AG10803 (cell line): ENCODE data around the gene NR2C2.
"Not testable (repeated sequence)": the region's sequence is repeated elsewhere in the genome, so short reads cannot be mapped to it uniquely, and the experiment has no call there.

Source experiments
- DNase-seq: peaks from one replicate; pipeline ENCODE4 v3.0.0; 2010; ENCODE audit warnings: low read depth
- H3K4me3 ChIP-seq: 2 replicates; pipeline ENCODE4 v1.5.1; 2011; ENCODE audit warnings: mild to moderate bottlenecking, low read length, control low read depth
- TF ChIP-seq, protein P1 (sequence below): conservative IDR thresholded peaks from 2 replicates; pipeline ENCODE4 v1.5.1; 2011; ENCODE audit warnings: mild to moderate bottlenecking, low read length, control low read depth, inconsistent platforms

NR2C2 gene

DNA sequence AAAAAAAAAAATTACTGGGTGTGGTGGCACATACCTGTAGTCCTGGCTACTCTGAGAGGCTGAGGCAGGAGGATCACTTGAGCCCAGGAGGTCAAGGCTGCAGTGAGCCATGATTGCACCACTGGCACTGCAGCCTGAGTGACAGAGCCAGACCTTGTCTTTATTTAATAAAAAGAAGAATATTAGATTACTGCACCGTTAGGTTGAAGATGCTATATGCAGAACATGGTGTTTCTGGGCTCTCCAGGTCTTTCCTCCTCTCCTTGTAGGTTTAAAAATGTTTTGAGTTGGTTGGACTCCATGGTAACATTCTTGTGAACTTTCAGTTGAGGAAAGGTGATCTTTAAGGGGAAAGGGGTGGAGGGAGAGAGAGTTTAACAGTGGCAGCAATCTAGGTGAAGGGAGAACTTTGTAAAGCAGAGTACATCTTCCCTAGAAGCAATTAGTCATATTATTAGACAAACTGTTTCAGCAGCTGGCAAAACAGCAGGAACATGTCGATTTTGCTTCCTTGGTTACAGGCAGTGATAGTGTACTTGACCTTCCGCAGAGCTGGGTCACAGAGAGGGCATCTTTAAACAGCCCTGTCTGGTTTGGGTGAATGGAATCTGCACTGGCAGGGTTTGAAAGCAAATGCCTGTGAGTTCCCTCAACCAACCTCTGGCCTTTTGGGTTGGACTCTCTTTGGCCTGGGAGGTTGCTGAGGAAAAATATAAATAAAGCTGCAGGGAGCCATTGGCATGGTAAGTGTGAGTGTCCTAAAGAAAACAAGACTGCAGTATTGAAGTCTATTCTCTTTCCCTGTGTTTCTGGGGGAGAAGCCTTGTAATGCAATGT lies 42.8 kb downstream of the NR2C2 start:
- TF ChIP-seq, protein P1, sequence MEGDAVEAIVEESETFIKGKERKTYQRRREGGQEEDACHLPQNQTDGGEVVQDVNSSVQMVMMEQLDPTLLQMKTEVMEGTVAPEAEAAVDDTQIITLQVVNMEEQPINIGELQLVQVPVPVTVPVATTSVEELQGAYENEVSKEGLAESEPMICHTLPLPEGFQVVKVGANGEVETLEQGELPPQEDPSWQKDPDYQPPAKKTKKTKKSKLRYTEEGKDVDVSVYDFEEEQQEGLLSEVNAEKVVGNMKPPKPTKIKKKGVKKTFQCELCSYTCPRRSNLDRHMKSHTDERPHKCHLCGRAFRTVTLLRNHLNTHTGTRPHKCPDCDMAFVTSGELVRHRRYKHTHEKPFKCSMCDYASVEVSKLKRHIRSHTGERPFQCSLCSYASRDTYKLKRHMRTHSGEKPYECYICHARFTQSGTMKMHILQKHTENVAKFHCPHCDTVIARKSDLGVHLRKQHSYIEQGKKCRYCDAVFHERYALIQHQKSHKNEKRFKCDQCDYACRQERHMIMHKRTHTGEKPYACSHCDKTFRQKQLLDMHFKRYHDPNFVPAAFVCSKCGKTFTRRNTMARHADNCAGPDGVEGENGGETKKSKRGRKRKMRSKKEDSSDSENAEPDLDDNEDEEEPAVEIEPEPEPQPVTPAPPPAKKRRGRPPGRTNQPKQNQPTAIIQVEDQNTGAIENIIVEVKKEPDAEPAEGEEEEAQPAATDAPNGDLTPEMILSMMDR, result no peak
- DNase-seq, result peak; percentile 13
- no peak overlapping the region for H3K4me3 ChIP-seq

DNA sequence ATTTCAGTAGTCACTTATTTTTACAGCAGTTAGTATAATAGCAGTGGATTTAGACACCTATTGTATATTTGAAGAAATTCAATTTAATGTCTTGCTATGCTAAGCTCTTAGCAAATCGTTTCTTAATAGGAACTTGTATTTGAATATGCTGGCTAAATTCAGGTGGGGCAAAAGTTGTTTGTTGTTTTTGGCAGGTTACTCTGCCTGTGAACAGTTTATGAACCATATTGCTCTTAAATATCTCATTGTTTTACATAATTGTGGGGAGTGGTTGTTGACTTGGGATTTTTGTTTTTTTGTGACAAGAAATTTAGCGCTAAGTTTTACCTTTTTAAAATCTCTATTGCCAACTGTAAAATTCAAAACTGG lies 43.4 kb downstream of the NR2C2 start:
- no peak overlapping the region for H3K4me3 ChIP-seq
- no peak for DNase-seq
- TF ChIP-seq, protein P1, result no peak

- TF ChIP-seq, protein P1, result no peak
- H3K4me3 ChIP-seq, result no peak overlapping the region
- no peak for DNase-seq
These were observed 43.9 kb downstream of the NR2C2 start for GRCh38 chr3:14991151-14991742.

DNA sequence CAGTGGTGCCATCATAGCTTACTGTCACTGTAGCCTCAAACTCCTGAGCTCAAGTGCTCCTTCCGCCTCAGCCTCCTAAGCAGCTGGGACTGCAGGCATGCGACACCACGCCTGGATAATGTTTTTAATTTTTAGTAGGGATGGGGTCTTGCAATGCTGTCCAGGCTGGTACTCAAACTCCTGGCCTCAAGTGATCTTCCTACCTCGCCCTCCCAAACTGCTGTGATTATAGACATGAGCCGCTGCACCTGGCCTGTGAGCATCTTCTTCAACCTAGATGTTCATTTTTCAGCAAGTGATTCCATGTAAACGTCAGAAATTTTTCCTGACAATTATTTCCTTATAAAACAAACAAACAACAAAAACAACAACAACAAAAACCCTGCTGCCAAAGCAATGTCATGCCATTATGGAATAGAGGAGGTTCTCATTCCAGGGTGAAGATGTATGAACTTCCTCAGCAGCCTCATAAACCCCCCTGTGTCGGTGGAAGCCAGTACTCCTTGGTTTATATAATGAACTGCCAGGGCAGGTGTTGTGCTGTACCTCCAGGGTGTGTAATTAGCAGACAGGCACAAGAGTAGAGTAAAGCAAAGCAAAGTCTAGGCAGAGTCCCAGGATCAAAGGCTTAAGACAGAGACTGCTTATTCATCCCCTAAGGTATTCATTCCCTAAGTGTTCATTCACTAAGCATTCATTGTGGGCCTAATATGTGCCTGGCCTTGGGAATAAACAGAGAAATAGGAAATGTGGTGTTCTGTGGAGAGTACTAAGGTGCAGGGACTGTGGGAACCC lies 44.6 kb downstream of the NR2C2 start:
- TF ChIP-seq, protein P1, result no peak
- DNase-seq, result no peak
- no peak overlapping the region for H3K4me3 ChIP-seq

DNA sequence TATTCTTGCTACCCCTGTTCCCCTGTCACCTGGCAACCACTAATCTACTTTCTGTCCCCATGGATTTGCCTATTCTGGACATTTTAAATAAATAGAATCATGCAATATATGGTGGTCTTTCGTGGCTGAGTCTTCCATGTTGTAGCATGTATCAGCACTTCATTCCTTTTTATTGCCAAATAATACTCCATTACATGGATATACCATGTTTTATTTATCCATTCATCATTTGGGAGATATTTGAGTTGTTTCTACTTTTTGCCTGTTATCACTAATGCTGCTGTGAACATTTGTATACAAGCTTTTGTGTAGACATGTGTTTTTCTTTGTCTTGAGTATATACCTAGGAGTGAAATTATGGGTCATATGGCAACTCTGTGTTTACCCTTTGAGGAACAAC lies 50.6 kb downstream of the NR2C2 start:
- no peak overlapping the region for H3K4me3 ChIP-seq
- no peak for DNase-seq
- TF ChIP-seq, protein P1, result no peak

DNA sequence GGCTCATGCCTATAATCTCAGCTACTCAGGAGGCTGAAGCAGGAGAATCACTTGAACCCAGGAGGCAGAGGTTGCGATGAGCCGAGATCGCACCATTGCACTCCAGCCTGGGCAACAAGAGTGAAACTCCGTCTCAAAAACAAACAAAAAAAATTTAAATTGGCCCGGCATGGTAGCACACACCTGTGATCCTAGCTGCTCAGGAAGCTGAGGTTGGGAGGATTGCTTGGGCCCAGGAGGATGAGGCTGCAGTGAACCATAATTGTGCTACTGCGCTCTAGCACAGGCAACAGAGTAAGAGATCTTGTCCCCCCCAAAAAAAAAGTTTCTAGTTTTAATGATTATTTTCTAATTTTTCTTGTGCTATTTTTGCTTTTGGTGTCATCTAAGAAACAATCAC lies 51.8 kb downstream of the NR2C2 start:
- not testable (repeated sequence) for DNase-seq, H3K4me3 ChIP-seq

DNA sequence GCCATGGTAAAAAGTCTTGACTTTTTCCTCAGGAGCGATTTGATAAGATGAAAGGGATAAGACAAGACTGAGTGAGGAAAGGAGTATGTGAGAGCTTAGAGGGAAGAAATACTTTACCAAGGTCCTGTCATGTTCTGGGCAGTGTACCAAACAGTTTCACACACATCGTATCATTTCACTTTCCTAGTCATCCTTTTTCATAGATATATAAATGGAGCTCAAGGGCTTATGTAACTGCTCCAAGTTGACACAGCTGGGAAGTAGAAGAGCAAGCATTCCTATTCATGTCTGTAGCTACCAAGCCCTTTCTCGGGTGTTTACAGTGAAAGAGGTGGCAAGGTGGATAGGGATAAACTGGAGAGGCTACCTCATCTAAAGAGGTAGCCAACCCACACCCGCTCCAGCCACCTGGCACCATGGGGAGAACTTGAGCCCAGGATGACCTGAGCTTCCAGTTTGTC lies 60.3 kb downstream of the NR2C2 start:
- no peak overlapping the region for H3K4me3 ChIP-seq
- peak; percentile 83 for DNase-seq
- TF ChIP-seq, protein P1, result no peak
